Keratinocyte (primary cell): Measurements from ENCODE around the gene FLII. TPM values are rescaled to one million over a fixed set of nuclear protein-coding genes. Genes with fewer than 3 reads are reported as not detected.
A peak's percentile ranks its signal among the peaks of the same experiment; 100 is the strongest.

Source experiments
- DNase-seq: peaks from one replicate; pipeline ENCODE4 v3.0.0-alpha.2; 2011; ENCODE audit warnings: low read depth, missing footprints, low spot score
- FAIRE-seq: peaks from 2 replicates; lab custom pipeline; 2011; peaks lifted over from hg19 to GRCh38; lab: Jason Lieb, UNC
- H2AFZ ChIP-seq: 2 replicates; pipeline ENCODE4 v1.6.0; 2012; ENCODE audit warnings: low read length, control low read depth, inconsistent platforms; ENCODE audit not compliant: control insufficient read depth
- H3K27ac ChIP-seq: 2 replicates; pipeline ENCODE4 v1.5.1; 2011; ENCODE audit warnings: low read length; ENCODE audit not compliant: control insufficient read depth, insufficient read depth
- H3K27me3 ChIP-seq: 3 replicates; pipeline ENCODE4 v1.6.0; 2011; ENCODE audit warnings: low read length; ENCODE audit not compliant: control insufficient read depth, insufficient read depth; ENCODE audit errors: extremely low read depth
- H3K36me3 ChIP-seq, 2 experiments: 2 replicates in 1 of 2; 3 replicates in 1 of 2; pipeline ENCODE4 v1.5.1; 2011; ENCODE audit warnings: low read length in 2 of 2, mild to moderate bottlenecking in 1 of 2; ENCODE audit not compliant: control insufficient read depth in 2 of 2, insufficient read depth in 2 of 2; ENCODE audit errors: extremely low read depth in 1 of 2
- H3K4me1 ChIP-seq: 3 replicates; pipeline ENCODE4 v1.5.1; 2011; ENCODE audit warnings: low read length; ENCODE audit not compliant: control insufficient read depth, insufficient read depth; ENCODE audit errors: extremely low read depth
- H3K4me2 ChIP-seq: 3 replicates; pipeline ENCODE4 v1.6.0; 2011; ENCODE audit warnings: low read depth, low read length; ENCODE audit not compliant: control insufficient read depth, insufficient read depth; ENCODE audit errors: extremely low read depth
- H3K4me3 ChIP-seq, 3 experiments: fragments of 200-600 bp in 1 of 3; sonication (generic) in 1 of 3; 2 replicates in 2 of 3; 3 replicates in 1 of 3; pipeline ENCODE4 v1.5.1; 2011 to 2016; ENCODE audit warnings: low read length in 3 of 3, mild to moderate bottlenecking in 3 of 3, control low read depth in 2 of 3, inconsistent platforms in 1 of 3, low read depth in 1 of 3, mixed read lengths in 1 of 3, mixed run types in 1 of 3, moderate library complexity in 1 of 3; ENCODE audit not compliant: control insufficient read depth in 2 of 3, insufficient read depth in 2 of 3; ENCODE audit errors: extremely low read depth in 1 of 3
- H3K79me2 ChIP-seq: 2 replicates; pipeline ENCODE4 v1.6.0; 2012; ENCODE audit warnings: low read length; ENCODE audit not compliant: control insufficient read depth, insufficient read depth
- H3K9ac ChIP-seq: 3 replicates; pipeline ENCODE4 v1.6.0; 2011; ENCODE audit warnings: low read length; ENCODE audit not compliant: control insufficient read depth, insufficient read depth; ENCODE audit errors: extremely low read depth
- H3K9me1 ChIP-seq: 3 replicates; pipeline ENCODE4 v1.6.0; 2011; ENCODE audit warnings: low read length; ENCODE audit not compliant: control insufficient read depth, insufficient read depth; ENCODE audit errors: extremely low read depth
- H3K9me3 ChIP-seq: 2 replicates; pipeline ENCODE4 v1.5.1; 2012; ENCODE audit warnings: low read depth, low read length; ENCODE audit not compliant: control insufficient read depth
- H4K20me1 ChIP-seq: 3 replicates; pipeline ENCODE4 v1.6.0; 2011; ENCODE audit warnings: low read length; ENCODE audit not compliant: control insufficient read depth, insufficient read depth; ENCODE audit errors: extremely low read depth
- CTCF ChIP-seq, 3 experiments: IDR thresholded peaks in 1 of 3; conservative IDR thresholded peaks in 1 of 3; optimal IDR thresholded peaks in 1 of 3; 2 replicates in 2 of 3; 3 replicates in 1 of 3; pipeline versions ENCODE3 to v1.5.1; 2011; ENCODE audit warnings: low read length in 3 of 3, mild to moderate bottlenecking in 3 of 3, moderate library complexity in 2 of 3, control low read depth in 1 of 3, inconsistent platforms in 1 of 3; ENCODE audit not compliant: insufficient read depth in 2 of 3; ENCODE audit errors: extremely low read depth in 1 of 3
- EZH2 ChIP-seq: IDR thresholded peaks from one replicate; pipeline ENCODE4 v1.6.1; 2012; ENCODE audit warnings: inconsistent platforms, mild to moderate bottlenecking, low read length, moderate library complexity
- dilution Hi-C: fragments of 300-500 bp; cut with MboI; formaldehyde crosslinking; loops from one replicate; pipeline ENCODE4 v1.7.0; 2020; ENCODE audit warnings: low sequenced_read_pairs; ENCODE audit not compliant: extremely low pct_ligation_motif_present
- polyA plus RNA-seq, 5 experiments: library from polyadenylated mRNA; depleted of rRNA in 3 of 5; stranded (reverse) in 3 of 5; stranded (forward) in 1 of 5; unstranded in 1 of 5; fragments of >200 nt; gene quantifications; 1 replicate in 1 of 5; 2 replicates in 3 of 5; 3 replicates in 1 of 5; pipeline versions ENCODE4 v1.2.1 to v1.2.3, GENCODE V29; 2011 to 2012; ENCODE audit warnings: missing spikeins in 2 of 5, low read depth in 1 of 5, low replicate concordance in 1 of 5

FLII gene
- polyA plus RNA-seq, 1 donor (not counting 4 experiments of a cell fraction or from before 2014, with no cell fraction given): 376 TPM

DNA sequence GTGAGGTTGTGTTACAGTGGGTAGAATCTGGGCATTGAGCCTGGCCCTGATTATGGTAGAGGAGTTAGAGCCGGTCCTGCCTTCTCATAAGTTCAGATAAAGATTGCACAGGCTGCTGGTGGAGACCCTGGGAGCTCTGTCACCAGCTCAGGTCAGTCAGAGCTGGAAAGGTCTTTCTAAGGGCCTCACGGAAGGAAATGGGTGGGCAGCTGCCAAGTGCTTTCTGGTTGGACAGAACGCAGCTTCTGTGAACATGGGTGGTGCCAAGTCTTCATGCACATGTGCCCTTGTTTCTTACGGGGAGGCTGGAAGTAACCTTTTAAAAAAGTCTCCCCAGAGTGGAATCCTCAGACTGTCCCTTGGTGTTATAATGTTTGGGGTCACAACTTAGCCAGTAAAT lies 60.0 kb downstream of the FLII start:
- Histone ChIP-seq H3K4me3 (no peak overlapping the region), H3K27me3 (no peaks in the 10 kb centered on the region), H3K4me2 (no peak overlapping the region), H3K9me3 (no peaks in the 10 kb centered on the region), H3K36me3 (peaks cover 14 to 43% of the 10 kb centered on the region in 2 experiments), H3K4me1 (peaks cover 20% of the 10 kb centered on the region), H3K9ac (no peak overlapping the region), H2AFZ (no peak overlapping the region), H3K9me1 (peaks cover 3% of the 10 kb centered on the region), H3K79me2 (peaks cover 78% of the 10 kb centered on the region), H4K20me1 (peaks cover 42% of the 10 kb centered on the region), H3K27ac (no peak overlapping the region)
- no peak for FAIRE-seq
- no peak for DNase-seq
- TF ChIP-seq EZH2 (no peak), CTCF (optimal IDR thresholded peaks at IDR 0.05 in 1 of 3, IDR thresholded peaks at IDR 0.05 in 1 of 3, conservative IDR thresholded peaks at IDR 0.05 in 1 of 3; ENCODE audit: extremely low read depth in 1 of 3, insufficient read depth in 2 of 3, low read length in 3 of 3) (no peak)
- dilution Hi-C loops: no loop called here

DNA sequence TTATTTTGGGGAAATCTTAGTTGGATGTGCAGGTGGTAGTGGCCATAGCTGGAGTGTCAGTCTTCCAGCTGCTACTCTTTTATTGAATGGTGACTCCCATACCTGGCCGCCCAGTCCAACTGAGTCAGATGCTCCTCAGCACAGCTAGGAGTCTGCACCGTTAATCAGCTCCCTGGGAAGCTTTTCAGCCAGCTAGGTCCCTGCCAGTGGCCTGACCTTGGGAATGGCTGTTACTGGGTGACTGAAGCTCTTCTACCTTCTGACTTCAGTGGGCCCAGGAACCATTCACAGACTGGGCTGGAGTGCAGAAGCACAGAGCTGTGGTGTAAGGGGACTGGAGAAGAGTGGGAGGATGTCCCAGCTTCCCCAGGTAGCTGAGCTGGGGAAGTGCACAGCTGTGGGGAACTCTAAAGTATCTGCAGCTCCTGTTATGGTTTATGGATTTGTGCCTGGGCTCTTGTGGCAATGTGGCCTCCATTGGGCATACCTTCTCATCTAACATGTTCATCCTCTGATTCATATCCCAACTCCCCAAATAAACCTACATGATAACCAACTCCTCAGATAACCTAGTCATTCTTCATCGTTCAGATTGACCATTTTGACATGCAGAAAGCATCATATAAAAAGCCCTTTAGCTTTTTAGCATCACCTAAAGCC lies 60.9 kb downstream of the FLII start:
- no peak for FAIRE-seq
- dilution Hi-C loops: no loop called here
- Histone ChIP-seq H2AFZ (no peak overlapping the region), H3K4me2 (peak overlapping the region; percentile 22), H3K9ac (no peak overlapping the region), H3K27me3 (no peaks in the 10 kb centered on the region), H3K79me2 (peaks cover 77% of the 10 kb centered on the region), H3K9me1 (peaks cover 3% of the 10 kb centered on the region), H3K9me3 (no peaks in the 10 kb centered on the region), H3K4me1 (peaks cover 20% of the 10 kb centered on the region), H4K20me1 (peaks cover 37% of the 10 kb centered on the region), H3K36me3 (peaks cover 16 to 38% of the 10 kb centered on the region in 2 experiments), H3K27ac (no peak overlapping the region), H3K4me3 (no peak overlapping the region)
- TF ChIP-seq EZH2 (no peak), CTCF (optimal IDR thresholded peaks at IDR 0.05 in 1 of 3, IDR thresholded peaks at IDR 0.05 in 1 of 3, conservative IDR thresholded peaks at IDR 0.05 in 1 of 3; ENCODE audit: extremely low read depth in 1 of 3, insufficient read depth in 2 of 3, low read length in 3 of 3) (no peak)
- no peak for DNase-seq
